Lower leg skin (tissue), 3 donors: ENCODE data around the gene TLDC2.

Experiments
- POLR2A ChIP-seq, 2 donors: fragments of 450-650 bp; IDR thresholded peaks; one replicate each; pipeline ENCODE4 v1.6.1; 2016 to 2017; ENCODE audit warnings: antibody characterized with exemption in 2 of 2, mild to moderate bottlenecking in 1 of 2, moderate library complexity in 1 of 2
- TF ChIP-seq, protein P1 (sequence below), 3 donors: fragments of 450-650 bp; IDR thresholded peaks; one replicate each; pipeline ENCODE4 v1.5.1; 2016; ENCODE audit warnings: antibody characterized with exemption in 3 of 3, mild to moderate bottlenecking in 3 of 3, moderate library complexity in 2 of 3

DNA sequence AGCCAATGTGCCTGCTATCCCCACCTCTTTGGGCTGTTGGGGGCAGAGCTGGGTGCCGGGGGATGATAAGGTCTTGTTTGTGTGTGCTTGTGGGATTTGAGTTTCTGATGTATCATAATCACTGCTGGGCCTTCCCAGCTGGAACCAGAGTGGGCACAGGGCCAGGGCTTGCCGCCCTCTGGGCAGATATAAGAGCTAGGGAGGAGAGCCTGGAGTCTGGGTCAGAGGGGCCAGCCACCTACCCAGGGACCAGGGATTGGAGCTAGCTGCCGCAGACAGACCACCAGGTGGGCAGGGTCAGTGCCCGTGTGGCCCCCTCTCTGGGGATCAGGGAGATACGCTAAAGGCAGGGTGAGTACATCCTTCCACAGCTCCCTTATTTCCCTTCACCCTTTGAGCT lies 3.1 kb upstream of the TLDC2 start:
- no peak for TF ChIP-seq POLR2A (IDR thresholded peaks at IDR 0.05)
- TF ChIP-seq, protein P1, sequence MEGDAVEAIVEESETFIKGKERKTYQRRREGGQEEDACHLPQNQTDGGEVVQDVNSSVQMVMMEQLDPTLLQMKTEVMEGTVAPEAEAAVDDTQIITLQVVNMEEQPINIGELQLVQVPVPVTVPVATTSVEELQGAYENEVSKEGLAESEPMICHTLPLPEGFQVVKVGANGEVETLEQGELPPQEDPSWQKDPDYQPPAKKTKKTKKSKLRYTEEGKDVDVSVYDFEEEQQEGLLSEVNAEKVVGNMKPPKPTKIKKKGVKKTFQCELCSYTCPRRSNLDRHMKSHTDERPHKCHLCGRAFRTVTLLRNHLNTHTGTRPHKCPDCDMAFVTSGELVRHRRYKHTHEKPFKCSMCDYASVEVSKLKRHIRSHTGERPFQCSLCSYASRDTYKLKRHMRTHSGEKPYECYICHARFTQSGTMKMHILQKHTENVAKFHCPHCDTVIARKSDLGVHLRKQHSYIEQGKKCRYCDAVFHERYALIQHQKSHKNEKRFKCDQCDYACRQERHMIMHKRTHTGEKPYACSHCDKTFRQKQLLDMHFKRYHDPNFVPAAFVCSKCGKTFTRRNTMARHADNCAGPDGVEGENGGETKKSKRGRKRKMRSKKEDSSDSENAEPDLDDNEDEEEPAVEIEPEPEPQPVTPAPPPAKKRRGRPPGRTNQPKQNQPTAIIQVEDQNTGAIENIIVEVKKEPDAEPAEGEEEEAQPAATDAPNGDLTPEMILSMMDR (IDR thresholded peaks at IDR 0.05), result no peak
